ENCODE results near the gene PLCB4. TPM values are rescaled to one million over a fixed set of nuclear protein-coding genes. Genes with fewer than 3 reads are reported as not detected.

Gene PLCB4
- total and polyA plus RNA-seq, 5 donors, result 9.4 to 42.2 (median 27.7) TPM

- intact Hi-C loops (cut with DNase I), result no loop called here
- 96% methylated on average over 2 of the region's 2 CpGs for WGBS
- no peak for DNase-seq
- Histone ChIP-seq H3K27me3 (ENCODE audit: control insufficient read depth, insufficient read depth) (no peaks in the 10 kb centered on the region), H3K4me1 (ENCODE audit: control insufficient read depth, insufficient read depth, low read length) (no peaks in the 10 kb centered on the region), H3K4me3 (ENCODE audit: low read length) (no peak overlapping the region), H3K27ac (ENCODE audit: low read length) (no peak overlapping the region), H3K9me3 (ENCODE audit: control insufficient read depth, low read length) (no peaks in the 10 kb centered on the region)
- ATAC-seq, result no peak
Measured at GRCh38 chr20:9103955-9104354, 35.1 kb downstream of the PLCB4 start.

- intact Hi-C loops (cut with DNase I), result no loop called here
- Histone ChIP-seq H3K9me3 (ENCODE audit: control insufficient read depth, low read length) (no peaks in the 10 kb centered on the region), H3K4me3 (ENCODE audit: low read length) (no peak overlapping the region), H3K4me1 (ENCODE audit: control insufficient read depth, insufficient read depth, low read length) (peaks cover 4% of the 10 kb centered on the region), H3K27me3 (ENCODE audit: control insufficient read depth, insufficient read depth) (no peaks in the 10 kb centered on the region), H3K27ac (ENCODE audit: low read length) (no peak overlapping the region)
- no peak for DNase-seq
- no peak for ATAC-seq
- WGBS, result 96% methylated on average over 1 of the region's 1 CpG
Measured at GRCh38 chr20:9108260-9108659, 39.4 kb downstream of the PLCB4 start.

GRCh38 chr20:9109566-9109965 is 40.7 kb downstream of the PLCB4 start:
- Histone ChIP-seq H3K4me3 (ENCODE audit: low read length) (no peak overlapping the region), H3K27me3 (ENCODE audit: control insufficient read depth, insufficient read depth) (no peaks in the 10 kb centered on the region), H3K9me3 (ENCODE audit: control insufficient read depth, low read length) (no peaks in the 10 kb centered on the region), H3K27ac (ENCODE audit: low read length) (no peak overlapping the region), H3K4me1 (ENCODE audit: control insufficient read depth, insufficient read depth, low read length) (peaks cover 6% of the 10 kb centered on the region)
- no peak for DNase-seq
- whole genome bisulfite sequencing, result 31% methylated on average over 1 of the region's 1 CpG
- no peak for ATAC-seq
- intact Hi-C loops (cut with DNase I), result no loop called here

GRCh38 chr20:9110365-9110764 is 41.5 kb downstream of the PLCB4 start:
- Histone ChIP-seq H3K4me3 (ENCODE audit: low read length) (no peak overlapping the region), H3K27me3 (ENCODE audit: control insufficient read depth, insufficient read depth) (no peaks in the 10 kb centered on the region), H3K27ac (ENCODE audit: low read length) (no peak overlapping the region), H3K4me1 (ENCODE audit: control insufficient read depth, insufficient read depth, low read length) (peaks cover 8% of the 10 kb centered on the region), H3K9me3 (ENCODE audit: control insufficient read depth, low read length) (no peaks in the 10 kb centered on the region)
- intact Hi-C loops (cut with DNase I), result no loop called here
- WGBS, result 19% methylated on average over 1 of the region's 1 CpG
- no peak for DNase-seq
- no peak for ATAC-seq

DNA sequence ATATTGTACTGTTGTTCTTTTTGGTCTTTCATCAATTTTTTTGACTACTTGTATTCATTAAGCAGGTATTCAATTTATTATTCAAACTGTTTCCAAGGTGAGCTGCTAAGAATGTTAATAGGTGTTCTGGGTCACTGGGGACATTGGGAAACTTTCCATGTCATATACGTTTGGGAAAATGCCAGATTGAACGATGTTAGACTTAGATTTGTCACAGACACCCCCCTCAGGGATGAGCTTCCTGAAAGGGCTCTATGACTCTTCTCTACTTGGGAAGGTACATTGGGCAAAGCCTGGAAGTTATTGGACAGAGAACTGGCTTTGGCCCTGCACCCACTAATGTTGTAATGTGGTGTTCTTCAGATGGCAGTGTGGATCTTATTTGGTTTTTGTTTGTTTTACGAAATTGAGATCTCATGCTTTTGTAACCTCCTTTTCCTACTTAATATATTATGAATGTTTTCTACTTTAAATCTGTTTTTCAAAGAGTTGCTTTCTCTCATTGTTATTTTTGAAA is 42.1 kb downstream of the PLCB4 start:
- H3K4me3 ChIP-seq (ENCODE audit: low read length), result no peak overlapping the region
- ATAC-seq (peak in 1 of 2 donors; percentile 29), DNase-seq (no peak)
- no peaks in the 10 kb centered on the region for H3K27me3 ChIP-seq (ENCODE audit: control insufficient read depth, insufficient read depth)
- 67% methylated on average over 3 of the region's 3 CpGs for WGBS
- no peak overlapping the region for H3K27ac ChIP-seq (ENCODE audit: low read length)
- no peaks in the 10 kb centered on the region for H3K9me3 ChIP-seq (ENCODE audit: control insufficient read depth, low read length)
- peaks cover 8% of the 10 kb centered on the region for H3K4me1 ChIP-seq (ENCODE audit: control insufficient read depth, insufficient read depth, low read length)
- intact Hi-C loops (cut with DNase I), result no loop called here

DNA sequence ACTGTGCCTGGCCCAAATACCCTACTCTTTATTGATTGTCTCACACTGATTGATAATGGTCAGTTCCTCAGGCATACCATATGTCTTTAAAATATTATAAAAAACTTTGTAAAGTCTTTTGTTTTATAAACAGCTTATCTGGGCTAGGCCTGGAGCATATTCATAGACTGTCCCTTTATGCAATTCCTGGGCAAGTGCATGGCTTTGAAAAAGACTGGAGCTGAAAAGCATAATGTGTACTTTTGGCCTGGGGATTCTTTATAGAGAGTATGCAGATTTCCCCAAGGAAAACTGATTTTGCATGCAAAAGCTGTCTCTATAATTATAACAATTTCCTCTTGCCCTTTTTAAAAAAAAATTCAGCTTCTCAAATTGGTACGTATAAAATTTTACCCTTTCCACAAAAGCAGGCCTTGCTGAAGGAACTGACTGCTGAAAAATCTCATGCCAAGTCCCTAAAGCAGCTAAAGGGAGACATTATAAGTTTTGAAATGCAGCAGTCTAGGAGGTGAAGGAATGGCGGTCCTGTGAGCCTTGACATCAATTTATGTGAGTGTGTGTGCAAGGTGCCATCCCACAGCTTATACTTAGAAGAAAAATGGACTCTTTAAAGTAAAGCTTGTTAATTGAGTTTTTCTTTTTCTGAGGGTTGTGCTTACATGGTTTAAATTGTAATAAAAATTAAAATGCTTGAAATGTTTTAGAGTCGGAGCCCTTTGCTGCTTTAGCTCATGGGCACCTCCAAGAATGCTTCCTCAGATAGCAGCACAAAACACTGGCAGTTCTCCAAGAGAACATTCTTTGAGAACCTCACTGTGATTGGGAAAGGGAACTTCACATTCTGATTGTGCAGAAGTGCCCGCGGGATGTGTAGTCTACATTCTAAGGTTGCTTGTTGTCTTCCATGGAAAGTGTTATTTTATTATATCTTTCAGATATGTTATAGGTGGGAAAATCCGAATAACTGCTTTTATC is 43.9 kb downstream of the PLCB4 start:
- H3K4me3 ChIP-seq (ENCODE audit: low read length), result no peak overlapping the region
- H3K27me3 ChIP-seq (ENCODE audit: control insufficient read depth, insufficient read depth), result no peaks in the 10 kb centered on the region
- peak overlapping the region; percentile 46 for H3K27ac ChIP-seq (ENCODE audit: low read length)
- ATAC-seq, result peak; percentile 83 to 87
- peak in 1 of 3 donors; percentile 64 for DNase-seq
- WGBS, result 22% methylated on average over 6 of the region's 6 CpGs
- intact Hi-C loops (cut with DNase I), result no loop called here
- peaks cover 10% of the 10 kb centered on the region for H3K4me1 ChIP-seq (ENCODE audit: control insufficient read depth, insufficient read depth, low read length)
- H3K9me3 ChIP-seq (ENCODE audit: control insufficient read depth, low read length), result no peaks in the 10 kb centered on the region

DNA sequence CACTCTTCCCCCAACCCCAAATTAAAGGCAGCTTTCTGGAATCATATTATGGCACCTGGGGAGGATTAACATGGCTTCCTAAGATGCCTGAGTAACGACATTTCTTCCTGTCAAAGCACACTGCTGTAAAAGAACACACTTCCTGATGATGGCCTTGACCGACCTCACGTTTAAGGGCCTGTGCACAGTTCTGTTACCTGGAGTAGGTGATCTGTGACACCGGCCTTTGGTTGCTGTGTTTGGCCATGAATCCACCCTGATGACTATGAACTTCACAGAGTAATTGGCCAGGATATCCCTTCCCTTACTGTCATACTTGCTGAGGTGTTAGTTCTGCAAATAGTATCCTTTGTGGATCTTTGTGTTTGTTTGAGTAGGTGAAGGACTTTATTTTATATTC is 45.8 kb downstream of the PLCB4 start:
- DNase-seq (no peak), ATAC-seq (no peak)
- 75% methylated on average over 4 of the region's 4 CpGs for WGBS
- H3K4me1 ChIP-seq (ENCODE audit: control insufficient read depth, insufficient read depth, low read length), result peaks cover 8% of the 10 kb centered on the region
- H3K4me3 ChIP-seq (ENCODE audit: low read length), result no peak overlapping the region
- no peak overlapping the region for H3K27ac ChIP-seq (ENCODE audit: low read length)
- no peaks in the 10 kb centered on the region for H3K9me3 ChIP-seq (ENCODE audit: control insufficient read depth, low read length)
- no peaks in the 10 kb centered on the region for H3K27me3 ChIP-seq (ENCODE audit: control insufficient read depth, insufficient read depth)
- intact Hi-C loops (cut with DNase I), result no loop called here

DNA sequence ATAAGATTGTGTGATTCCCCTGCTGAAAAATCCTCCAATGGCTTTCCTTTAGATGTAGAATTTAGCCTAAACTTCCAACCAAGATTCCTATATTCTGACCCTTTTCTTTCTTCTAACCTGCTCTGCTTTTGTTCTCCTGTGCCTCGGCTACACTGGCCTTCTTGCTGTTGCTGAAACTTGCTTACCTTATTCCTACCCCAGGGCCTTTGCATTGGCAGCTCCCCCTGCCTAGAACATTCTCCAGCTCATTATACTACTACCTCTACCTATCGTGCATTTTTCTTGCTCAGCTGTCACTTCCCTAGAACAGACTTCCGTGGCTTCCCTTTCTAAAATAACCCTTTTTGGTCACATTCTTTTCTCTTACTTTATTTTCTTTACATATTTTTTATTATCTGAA is 48.7 kb downstream of the PLCB4 start:
- no peaks in the 10 kb centered on the region for H3K27me3 ChIP-seq (ENCODE audit: control insufficient read depth, insufficient read depth)
- DNase-seq, result no peak
- peaks cover 8% of the 10 kb centered on the region for H3K4me1 ChIP-seq (ENCODE audit: control insufficient read depth, insufficient read depth, low read length)
- 86% methylated on average over 3 of the region's 3 CpGs for WGBS
- H3K9me3 ChIP-seq (ENCODE audit: control insufficient read depth, low read length), result no peaks in the 10 kb centered on the region
- no peak overlapping the region for H3K4me3 ChIP-seq (ENCODE audit: low read length)
- intact Hi-C loops (cut with DNase I), result no loop called here
- ATAC-seq, result no peak
- peak overlapping the region; percentile 45 for H3K27ac ChIP-seq (ENCODE audit: low read length)

DNA sequence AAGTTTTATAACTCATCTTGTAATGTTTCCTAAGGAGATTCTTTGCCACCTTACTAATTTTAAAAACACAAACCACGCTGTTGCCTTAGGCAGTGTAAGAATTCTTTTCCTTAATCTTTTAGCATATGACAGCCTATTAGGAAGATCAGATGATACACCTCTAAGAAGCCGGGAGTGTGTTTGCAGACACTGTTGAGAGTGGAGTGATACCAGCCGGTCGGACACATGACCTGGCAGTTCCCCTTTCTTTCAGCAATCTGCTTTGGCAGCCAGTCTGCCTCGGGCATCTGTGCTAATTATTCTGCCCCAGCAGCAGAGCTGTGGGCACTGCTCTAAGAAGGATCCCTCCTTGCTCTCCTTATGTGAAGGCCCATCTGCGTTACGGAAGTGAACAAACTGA is 50.9 kb downstream of the PLCB4 start:
- Histone ChIP-seq H3K4me1 (ENCODE audit: control insufficient read depth, insufficient read depth, low read length) (peaks cover 2% of the 10 kb centered on the region), H3K27ac (ENCODE audit: low read length) (peak overlapping the region; percentile 71), H3K9me3 (ENCODE audit: control insufficient read depth, low read length) (no peaks in the 10 kb centered on the region), H3K4me3 (ENCODE audit: low read length) (no peak overlapping the region), H3K27me3 (ENCODE audit: control insufficient read depth, insufficient read depth) (no peaks in the 10 kb centered on the region)
- DNase-seq (peak; percentile 46 to 73 (median 71)), ATAC-seq (peak; percentile 94 to 96)
- intact Hi-C loops (cut with DNase I), result no loop called here
- 55% methylated on average over 7 of the region's 7 CpGs for WGBS

DNA sequence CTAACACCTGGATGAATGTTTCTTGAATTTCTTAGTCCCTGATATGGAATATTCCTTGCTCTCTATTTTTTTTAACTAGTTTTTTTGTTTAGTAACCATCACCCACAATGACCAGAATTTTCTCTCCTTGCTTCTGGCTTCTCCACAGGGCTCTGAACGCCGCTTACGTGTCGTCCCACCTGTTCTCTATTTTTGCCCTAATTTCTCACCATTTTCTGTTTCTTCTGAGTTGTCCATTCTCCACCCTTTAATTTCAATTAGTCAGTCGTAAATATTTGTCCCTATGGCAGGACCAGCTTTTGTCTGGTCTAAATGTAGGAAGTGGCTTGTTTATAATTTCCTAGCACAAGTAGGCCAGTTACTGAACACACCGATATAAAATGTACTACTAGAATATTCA is 52.3 kb downstream of the PLCB4 start:
- intact Hi-C loops (cut with DNase I), result no loop called here
- Histone ChIP-seq H3K27ac (ENCODE audit: low read length) (no peak overlapping the region), H3K4me1 (ENCODE audit: control insufficient read depth, insufficient read depth, low read length) (peaks cover 1% of the 10 kb centered on the region), H3K4me3 (ENCODE audit: low read length) (no peak overlapping the region), H3K9me3 (ENCODE audit: control insufficient read depth, low read length) (no peaks in the 10 kb centered on the region), H3K27me3 (ENCODE audit: control insufficient read depth, insufficient read depth) (no peaks in the 10 kb centered on the region)
- ATAC-seq, result no peak
- no peak for DNase-seq
- WGBS, result 85% methylated on average over 6 of the region's 6 CpGs

DNA sequence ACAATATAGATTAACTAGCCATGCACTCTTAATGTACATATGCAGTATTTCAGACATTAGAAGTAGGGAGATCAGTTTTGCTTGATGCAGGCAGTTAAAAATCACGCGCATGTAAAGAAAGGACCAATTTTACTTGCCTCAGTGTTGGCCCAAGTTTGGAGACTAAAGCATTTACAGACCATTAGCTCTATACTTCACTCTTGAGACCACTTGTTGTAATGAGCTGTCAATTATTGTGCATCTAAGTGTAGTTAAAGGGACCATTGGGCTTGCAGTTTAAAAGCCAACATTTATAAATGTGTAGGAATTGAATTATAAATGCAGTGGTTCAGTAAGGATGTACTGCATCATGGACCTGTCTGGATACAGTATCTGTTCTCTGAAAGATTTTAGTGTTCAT is 53.7 kb downstream of the PLCB4 start:
- no peak for ATAC-seq
- no peak overlapping the region for H3K4me3 ChIP-seq (ENCODE audit: low read length)
- H3K4me1 ChIP-seq (ENCODE audit: control insufficient read depth, insufficient read depth, low read length), result peaks cover under 1% of the 10 kb centered on the region
- 97% methylated on average over 2 of the region's 2 CpGs for WGBS
- H3K27me3 ChIP-seq (ENCODE audit: control insufficient read depth, insufficient read depth), result no peaks in the 10 kb centered on the region
- no peak overlapping the region for H3K27ac ChIP-seq (ENCODE audit: low read length)
- DNase-seq, result no peak
- no peaks in the 10 kb centered on the region for H3K9me3 ChIP-seq (ENCODE audit: control insufficient read depth, low read length)
- intact Hi-C loops (cut with DNase I), result no loop called here
